ENCODE results near the gene EIF3I. TPM values are rescaled to one million over a fixed set of nuclear protein-coding genes. Genes with fewer than 3 reads are reported as not detected.
A peak's percentile ranks its signal among the peaks of the same experiment; 100 is the strongest.

The EIF3I gene
- total and polyA plus RNA-seq, 2 donors (not counting 1 experiment from before 2014, with no cell fraction given) = 277 to 492 TPM

GRCh38 chr1:32234792-32235191, 12.6 kb downstream of the EIF3I start:
- Histone ChIP-seq H3K9me3 (ENCODE audit: control insufficient read depth, insufficient read depth, low read depth, low read length) (no peaks in the 10 kb centered on the region), H3K79me2 (ENCODE audit: control insufficient read depth, insufficient read depth, low read length) (no peaks in the 10 kb centered on the region), H3K27me3 (ENCODE audit: control insufficient read depth, insufficient read depth, low read length) (no peaks in the 10 kb centered on the region), H3K4me2 (ENCODE audit: extremely low read depth, insufficient read depth, low read length) (no peak overlapping the region), H3K27ac (ENCODE audit: insufficient read depth, low read length) (peak overlapping the region; percentile 14), H3K4me3 (replicated peaks in 1 of 4; ENCODE audit: control extremely low read depth in 1 of 4, insufficient read depth in 1 of 4, low read depth in 3 of 4, low read length in 4 of 4) (no peak overlapping the region), H3K9ac (ENCODE audit: insufficient read depth, low read length) (no peak overlapping the region), H2AFZ (ENCODE audit: low read length) (no peak overlapping the region), H3K4me1 (ENCODE audit: control insufficient read depth, extremely low read depth, insufficient read depth, low read length) (peaks cover 5% of the 10 kb centered on the region), H3K36me3 (ENCODE audit: control insufficient read depth, insufficient read depth, low read length) (peaks cover 16% of the 10 kb centered on the region), H4K20me1 (ENCODE audit: control insufficient read depth, extremely low read depth, insufficient read depth, low read length) (no peaks in the 10 kb centered on the region)
- TF ChIP-seq EZH2 (IDR thresholded peaks at IDR 0.05; ENCODE audit: low read length, missing control alignments) = no peak
- TF ChIP-seq, protein P1, sequence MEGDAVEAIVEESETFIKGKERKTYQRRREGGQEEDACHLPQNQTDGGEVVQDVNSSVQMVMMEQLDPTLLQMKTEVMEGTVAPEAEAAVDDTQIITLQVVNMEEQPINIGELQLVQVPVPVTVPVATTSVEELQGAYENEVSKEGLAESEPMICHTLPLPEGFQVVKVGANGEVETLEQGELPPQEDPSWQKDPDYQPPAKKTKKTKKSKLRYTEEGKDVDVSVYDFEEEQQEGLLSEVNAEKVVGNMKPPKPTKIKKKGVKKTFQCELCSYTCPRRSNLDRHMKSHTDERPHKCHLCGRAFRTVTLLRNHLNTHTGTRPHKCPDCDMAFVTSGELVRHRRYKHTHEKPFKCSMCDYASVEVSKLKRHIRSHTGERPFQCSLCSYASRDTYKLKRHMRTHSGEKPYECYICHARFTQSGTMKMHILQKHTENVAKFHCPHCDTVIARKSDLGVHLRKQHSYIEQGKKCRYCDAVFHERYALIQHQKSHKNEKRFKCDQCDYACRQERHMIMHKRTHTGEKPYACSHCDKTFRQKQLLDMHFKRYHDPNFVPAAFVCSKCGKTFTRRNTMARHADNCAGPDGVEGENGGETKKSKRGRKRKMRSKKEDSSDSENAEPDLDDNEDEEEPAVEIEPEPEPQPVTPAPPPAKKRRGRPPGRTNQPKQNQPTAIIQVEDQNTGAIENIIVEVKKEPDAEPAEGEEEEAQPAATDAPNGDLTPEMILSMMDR (conservative IDR thresholded peaks at IDR 0.05 in 1 of 2, IDR thresholded peaks at IDR 0.05 in 1 of 2; ENCODE audit: low read depth in 1 of 2, low read length in 2 of 2) = no peak
- no peak for DNase-seq (ENCODE audit: low read depth in 2 of 2)

DNA sequence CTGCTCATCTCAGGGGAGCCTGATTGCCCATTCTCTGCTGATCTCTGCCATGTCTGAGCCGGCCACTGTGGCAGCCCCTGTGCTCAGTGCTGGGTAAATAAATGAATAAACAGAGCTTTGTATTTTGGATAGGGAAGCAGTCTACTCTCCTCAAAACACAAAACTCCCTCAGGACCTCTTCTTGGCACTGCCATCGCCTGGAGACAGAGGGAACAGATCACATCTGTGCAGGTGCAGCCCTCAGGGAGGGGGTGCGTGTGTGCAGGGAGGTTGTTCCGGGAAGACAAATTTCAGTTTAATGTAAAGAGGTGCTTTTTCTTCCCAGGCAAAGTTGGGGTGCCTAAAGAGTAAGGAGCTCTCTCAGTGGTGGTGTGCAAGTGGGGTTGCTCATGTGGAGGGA, 17.1 kb downstream of the EIF3I start:
- Histone ChIP-seq H3K9me3 (ENCODE audit: control insufficient read depth, insufficient read depth, low read depth, low read length) (no peaks in the 10 kb centered on the region), H3K27ac (ENCODE audit: insufficient read depth, low read length) (no peak overlapping the region), H3K79me2 (ENCODE audit: control insufficient read depth, insufficient read depth, low read length) (no peaks in the 10 kb centered on the region), H3K4me3 (replicated peaks in 1 of 4; ENCODE audit: control extremely low read depth in 1 of 4, insufficient read depth in 1 of 4, low read depth in 3 of 4, low read length in 4 of 4) (no peak overlapping the region), H3K9ac (ENCODE audit: insufficient read depth, low read length) (no peak overlapping the region), H2AFZ (ENCODE audit: low read length) (no peak overlapping the region), H3K36me3 (ENCODE audit: control insufficient read depth, insufficient read depth, low read length) (peaks cover 9% of the 10 kb centered on the region), H3K4me1 (ENCODE audit: control insufficient read depth, extremely low read depth, insufficient read depth, low read length) (peaks cover 11% of the 10 kb centered on the region), H3K27me3 (ENCODE audit: control insufficient read depth, insufficient read depth, low read length) (no peaks in the 10 kb centered on the region), H4K20me1 (ENCODE audit: control insufficient read depth, extremely low read depth, insufficient read depth, low read length) (no peaks in the 10 kb centered on the region), H3K4me2 (ENCODE audit: extremely low read depth, insufficient read depth, low read length) (peak overlapping the region; percentile 8)
- DNase-seq (ENCODE audit: low read depth in 2 of 2) = no peak
- no peak for TF ChIP-seq EZH2 (IDR thresholded peaks at IDR 0.05; ENCODE audit: low read length, missing control alignments)
- TF ChIP-seq, protein P1 (conservative IDR thresholded peaks at IDR 0.05 in 1 of 2, IDR thresholded peaks at IDR 0.05 in 1 of 2; ENCODE audit: low read depth in 1 of 2, low read length in 2 of 2) = no peak

DNA sequence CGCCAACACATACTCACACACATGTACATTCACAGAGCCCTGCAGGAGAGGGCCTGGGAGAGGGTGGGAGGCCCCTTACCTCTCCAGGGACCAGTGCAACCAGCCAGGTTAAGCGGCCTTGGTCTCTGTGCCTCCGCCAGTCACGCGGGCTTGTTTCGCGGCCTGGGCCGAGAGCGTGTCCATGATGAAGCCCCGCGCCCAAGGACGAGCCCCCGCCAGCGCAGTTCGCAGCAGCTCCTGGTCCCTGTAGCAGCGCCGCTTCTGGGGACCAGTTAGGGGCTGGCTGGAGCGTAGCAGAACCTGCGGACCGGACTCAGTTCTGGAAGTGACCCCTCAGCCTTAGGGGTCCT, 17.6 kb downstream of the EIF3I start:
- Histone ChIP-seq H4K20me1 (ENCODE audit: control insufficient read depth, extremely low read depth, insufficient read depth, low read length) (no peaks in the 10 kb centered on the region), H3K36me3 (ENCODE audit: control insufficient read depth, insufficient read depth, low read length) (peaks cover 8% of the 10 kb centered on the region), H2AFZ (ENCODE audit: low read length) (no peak overlapping the region), H3K4me3 (replicated peaks in 1 of 4; ENCODE audit: control extremely low read depth in 1 of 4, insufficient read depth in 1 of 4, low read depth in 3 of 4, low read length in 4 of 4) (peak overlapping the region in 3 of 4 experiments; percentile 64 to 81 (median 80)), H3K9ac (ENCODE audit: insufficient read depth, low read length) (peak overlapping the region; percentile 78), H3K27ac (ENCODE audit: insufficient read depth, low read length) (peak overlapping the region; percentile 86), H3K79me2 (ENCODE audit: control insufficient read depth, insufficient read depth, low read length) (no peaks in the 10 kb centered on the region), H3K4me2 (ENCODE audit: extremely low read depth, insufficient read depth, low read length) (peak overlapping the region; percentile 29), H3K27me3 (ENCODE audit: control insufficient read depth, insufficient read depth, low read length) (no peaks in the 10 kb centered on the region), H3K9me3 (ENCODE audit: control insufficient read depth, insufficient read depth, low read depth, low read length) (no peaks in the 10 kb centered on the region), H3K4me1 (ENCODE audit: control insufficient read depth, extremely low read depth, insufficient read depth, low read length) (peaks cover 11% of the 10 kb centered on the region)
- no peak for TF ChIP-seq EZH2 (IDR thresholded peaks at IDR 0.05; ENCODE audit: low read length, missing control alignments)
- TF ChIP-seq, protein P1 (conservative IDR thresholded peaks at IDR 0.05 in 1 of 2, IDR thresholded peaks at IDR 0.05 in 1 of 2; ENCODE audit: low read depth in 1 of 2, low read length in 2 of 2) = no peak
- no peak for DNase-seq (ENCODE audit: low read depth in 2 of 2)
